ENCODE results near the gene MACROD1. TPM values are rescaled to one million over a fixed set of nuclear protein-coding genes. Genes with fewer than 3 reads are reported as not detected.

The MACROD1 gene
- total and polyA plus RNA-seq, 2 donors (not counting 1 experiment from before 2014, with no cell fraction given): 2.7 to 8.6 TPM

- H3K4me3 Mint-ChIP-seq: no peak overlapping the region
- TF ChIP-seq, protein P1, sequence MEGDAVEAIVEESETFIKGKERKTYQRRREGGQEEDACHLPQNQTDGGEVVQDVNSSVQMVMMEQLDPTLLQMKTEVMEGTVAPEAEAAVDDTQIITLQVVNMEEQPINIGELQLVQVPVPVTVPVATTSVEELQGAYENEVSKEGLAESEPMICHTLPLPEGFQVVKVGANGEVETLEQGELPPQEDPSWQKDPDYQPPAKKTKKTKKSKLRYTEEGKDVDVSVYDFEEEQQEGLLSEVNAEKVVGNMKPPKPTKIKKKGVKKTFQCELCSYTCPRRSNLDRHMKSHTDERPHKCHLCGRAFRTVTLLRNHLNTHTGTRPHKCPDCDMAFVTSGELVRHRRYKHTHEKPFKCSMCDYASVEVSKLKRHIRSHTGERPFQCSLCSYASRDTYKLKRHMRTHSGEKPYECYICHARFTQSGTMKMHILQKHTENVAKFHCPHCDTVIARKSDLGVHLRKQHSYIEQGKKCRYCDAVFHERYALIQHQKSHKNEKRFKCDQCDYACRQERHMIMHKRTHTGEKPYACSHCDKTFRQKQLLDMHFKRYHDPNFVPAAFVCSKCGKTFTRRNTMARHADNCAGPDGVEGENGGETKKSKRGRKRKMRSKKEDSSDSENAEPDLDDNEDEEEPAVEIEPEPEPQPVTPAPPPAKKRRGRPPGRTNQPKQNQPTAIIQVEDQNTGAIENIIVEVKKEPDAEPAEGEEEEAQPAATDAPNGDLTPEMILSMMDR (IDR thresholded peaks at IDR 0.05): no peak
- TF ChIP-seq EZH2 (IDR thresholded peaks at IDR 0.05; ENCODE audit: borderline replicate concordance, insufficient read depth, low read depth, low read length, poor library complexity, severe bottlenecking): no peak
- 92% methylated on average over 27 of the region's 32 CpGs for WGBS (ENCODE audit: insufficient coverage)
- Histone ChIP-seq H2AFZ (ENCODE audit: insufficient read depth, low read depth, low read length, poor library complexity, severe bottlenecking) (no peak overlapping the region), H3K27me3 (replicated peaks in 1 of 4; ENCODE audit: control extremely low read depth in 1 of 4, control insufficient read depth in 3 of 4, insufficient read depth in 4 of 4, low read length in 3 of 4) (no peaks in the 10 kb centered on the region), H4K20me1 (ENCODE audit: control insufficient read depth, insufficient read depth, low read length, poor library complexity, severe bottlenecking) (no peaks in the 10 kb centered on the region), H3K4me3 (ENCODE audit: control extremely low read depth in 1 of 5, extremely low read depth in 1 of 5, insufficient read depth in 1 of 5, low read depth in 2 of 5, low read length in 4 of 5) (no peak overlapping the region), H3K9me3 (ENCODE audit: control extremely low read depth in 1 of 3, control insufficient read depth in 2 of 3, insufficient read depth in 1 of 3, low read length in 2 of 3) (no peaks in the 10 kb centered on the region), H3K36me3 (replicated peaks in 1 of 2; ENCODE audit: control extremely low read depth in 1 of 2, control insufficient read depth in 1 of 2, extremely low read depth in 1 of 2, insufficient read depth in 2 of 2, low read length in 1 of 2) (no peaks in the 10 kb centered on the region), H3K27ac (ENCODE audit: low read length in 2 of 2) (no peak overlapping the region), H3K4me2 (replicated peaks; ENCODE audit: low read depth, low read length, poor library complexity, severe bottlenecking) (no peak overlapping the region), H3K4me1 (ENCODE audit: control insufficient read depth in 2 of 2, insufficient read depth in 2 of 2, low read length in 2 of 2) (no peaks in the 10 kb centered on the region), H3K9ac (ENCODE audit: low read length) (no peak overlapping the region), H3K79me2 (ENCODE audit: control insufficient read depth, insufficient read depth, low read length) (no peaks in the 10 kb centered on the region)
- POLR2A ChIA-PET: no interaction called here
- DNase-seq: no peak
- CTCF ChIA-PET: no interaction called here
- no peak for ATAC-seq (ENCODE audit: low read depth)
- intact Hi-C loops (cut with micrococcal nuclease): no loop called here
- H3K9me3 Mint-ChIP-seq (ENCODE audit: insufficient read depth): no peaks in the 10 kb centered on the region
- H3K27me3 Mint-ChIP-seq: no peaks in the 10 kb centered on the region
- no peak overlapping the region for H3K27ac Mint-ChIP-seq
- no peaks in the 10 kb centered on the region for H3K4me1 Mint-ChIP-seq
Observed at GRCh38 chr11:64117763-64118459, 48.0 kb downstream of the MACROD1 start.

All from B cell (primary cell).